Neuron (in vitro differentiated cells): Measurements from ENCODE around the gene TUBE1.

Experiments used
- H2AFZ ChIP-seq: one replicate; pipeline ENCODE4 v1.6.1; 2013; ENCODE audit warnings: low read depth, mild to moderate bottlenecking, inconsistent platforms, low read length, moderate library complexity
- H3K27me3 ChIP-seq: one replicate; pipeline ENCODE4 v1.6.1; 2013; ENCODE audit warnings: low read length; ENCODE audit not compliant: insufficient read depth
- H3K36me3 ChIP-seq: one replicate; pipeline ENCODE4 v1.6.1; 2013; ENCODE audit warnings: low read length; ENCODE audit not compliant: insufficient read depth
- H3K4me1 ChIP-seq: one replicate; pipeline ENCODE4 v1.6.1; 2013; ENCODE audit warnings: low read length; ENCODE audit not compliant: insufficient read depth
- H3K4me3 ChIP-seq: 2 replicates; pipeline ENCODE4 v1.5.1; 2013; ENCODE audit warnings: mild to moderate bottlenecking, low read length, moderate library complexity
- H3K9me3 ChIP-seq: one replicate; pipeline ENCODE4 v1.6.1; 2013; ENCODE audit warnings: low read length

The TUBE1 gene, protein sequence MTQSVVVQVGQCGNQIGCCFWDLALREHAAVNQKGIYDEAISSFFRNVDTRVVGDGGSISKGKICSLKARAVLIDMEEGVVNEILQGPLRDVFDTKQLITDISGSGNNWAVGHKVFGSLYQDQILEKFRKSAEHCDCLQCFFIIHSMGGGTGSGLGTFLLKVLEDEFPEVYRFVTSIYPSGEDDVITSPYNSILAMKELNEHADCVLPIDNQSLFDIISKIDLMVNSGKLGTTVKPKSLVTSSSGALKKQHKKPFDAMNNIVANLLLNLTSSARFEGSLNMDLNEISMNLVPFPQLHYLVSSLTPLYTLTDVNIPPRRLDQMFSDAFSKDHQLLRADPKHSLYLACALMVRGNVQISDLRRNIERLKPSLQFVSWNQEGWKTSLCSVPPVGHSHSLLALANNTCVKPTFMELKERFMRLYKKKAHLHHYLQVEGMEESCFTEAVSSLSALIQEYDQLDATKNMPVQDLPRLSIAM

DNA sequence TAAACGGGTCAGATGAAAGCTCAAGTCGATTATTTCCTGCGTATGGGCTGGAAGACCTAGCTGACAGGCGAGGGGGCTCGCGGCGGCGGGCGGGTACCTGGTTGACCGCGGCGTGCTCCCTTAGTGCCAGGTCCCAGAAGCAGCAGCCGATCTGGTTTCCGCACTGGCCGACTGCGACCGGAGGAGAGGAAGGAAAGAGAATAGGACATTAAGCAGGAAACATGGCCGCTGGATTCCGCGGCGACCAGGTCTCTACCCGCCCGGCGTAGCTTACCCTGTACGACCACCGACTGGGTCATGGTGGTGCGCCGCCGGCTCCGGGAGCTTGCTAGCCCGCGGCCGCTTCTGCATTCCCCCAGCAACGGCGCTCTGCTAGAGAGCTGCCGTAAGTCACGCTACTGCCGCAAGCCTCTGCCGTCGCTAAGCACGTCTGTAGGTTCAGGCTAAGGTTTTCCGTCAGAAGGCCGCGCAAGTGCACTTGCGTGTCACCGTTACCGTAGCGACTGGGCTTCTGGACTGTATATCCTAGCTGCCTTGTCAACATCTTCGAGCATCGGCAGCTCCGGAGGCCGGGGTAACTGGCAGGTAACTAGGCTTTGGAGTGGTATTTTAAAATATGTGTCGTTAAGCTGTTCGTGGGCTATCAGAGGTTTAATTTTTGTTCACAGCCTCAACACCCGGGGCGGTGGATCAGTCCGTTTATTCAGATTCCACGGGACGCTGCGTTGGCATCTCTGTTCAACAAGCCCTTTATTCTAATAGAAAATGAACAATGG lies at the start of gene TUBE1, which contains the start of gene FAM229B:
Gene TUBE1, minus strand, starts transcription at position 347 of the 776 bp plus-strand sequence. Its CDS starts 48 bp downstream, at position 299.
Gene FAM229B, plus strand, starts transcription at position 456 of the 776 bp plus-strand sequence. CDS start 11,693 bp downstream, outside the sequence.
- H3K4me3 ChIP-seq = peak within 1 kb of the TSS; percentile 94
- H3K27me3 ChIP-seq = no peaks in the 10 kb centered on the region
- H3K36me3 ChIP-seq = peaks cover 29% of the 10 kb centered on the region
- peaks cover 16% of the 10 kb centered on the region for H3K4me1 ChIP-seq
- H2AFZ ChIP-seq = peak within 1 kb of the TSS; percentile 73
- H3K9me3 ChIP-seq = no peaks in the 10 kb centered on the region

DNA sequence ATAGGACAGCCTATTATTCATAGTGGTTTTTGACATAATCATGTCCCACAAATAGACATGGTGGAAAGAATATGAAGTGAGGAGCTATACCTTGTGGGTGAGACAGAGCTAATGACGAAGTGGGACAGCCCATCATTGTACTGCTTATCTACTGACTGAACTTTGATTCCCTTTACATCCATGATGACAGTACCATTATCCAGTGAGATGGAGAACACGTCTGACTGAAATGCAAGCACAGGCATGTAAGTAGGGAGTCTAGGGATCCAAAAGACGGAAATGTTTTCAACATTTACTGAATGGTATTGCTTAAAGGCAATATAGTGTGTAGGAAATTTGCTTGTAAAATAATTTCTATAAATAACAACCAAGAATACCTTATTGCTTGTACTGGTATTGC lies 43.6 kb upstream of the TUBE1 start:
- H3K36me3 ChIP-seq = peaks cover 6% of the 10 kb centered on the region
- H2AFZ ChIP-seq = no peak overlapping the region
- no peaks in the 10 kb centered on the region for H3K4me1 ChIP-seq
- H3K4me3 ChIP-seq = no peak overlapping the region
- no peaks in the 10 kb centered on the region for H3K9me3 ChIP-seq
- H3K27me3 ChIP-seq = no peaks in the 10 kb centered on the region

DNA sequence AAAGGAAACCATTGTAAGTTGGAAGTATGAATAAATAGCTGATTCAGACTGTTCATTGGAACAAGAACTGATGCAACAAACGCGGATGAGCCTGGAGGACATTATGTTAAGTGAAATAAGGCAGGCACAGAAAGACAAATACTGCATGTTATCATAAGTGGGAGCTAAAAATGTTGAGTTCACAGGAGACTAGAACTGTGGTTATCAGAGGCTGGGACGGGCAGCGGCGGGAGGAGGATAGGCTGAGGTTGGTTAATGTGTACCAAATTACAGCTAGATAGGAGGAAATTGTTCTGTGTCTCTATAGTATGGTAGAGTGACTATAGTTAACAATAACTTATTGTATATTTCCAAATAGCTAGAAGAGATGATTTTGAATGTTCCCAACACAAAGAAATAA lies 40.9 kb upstream of the TUBE1 start:
- Histone ChIP-seq H3K9me3 (no peaks in the 10 kb centered on the region), H3K27me3 (no peaks in the 10 kb centered on the region), H2AFZ (no peak overlapping the region), H3K36me3 (no peaks in the 10 kb centered on the region), H3K4me3 (no peak overlapping the region), H3K4me1 (no peaks in the 10 kb centered on the region)

DNA sequence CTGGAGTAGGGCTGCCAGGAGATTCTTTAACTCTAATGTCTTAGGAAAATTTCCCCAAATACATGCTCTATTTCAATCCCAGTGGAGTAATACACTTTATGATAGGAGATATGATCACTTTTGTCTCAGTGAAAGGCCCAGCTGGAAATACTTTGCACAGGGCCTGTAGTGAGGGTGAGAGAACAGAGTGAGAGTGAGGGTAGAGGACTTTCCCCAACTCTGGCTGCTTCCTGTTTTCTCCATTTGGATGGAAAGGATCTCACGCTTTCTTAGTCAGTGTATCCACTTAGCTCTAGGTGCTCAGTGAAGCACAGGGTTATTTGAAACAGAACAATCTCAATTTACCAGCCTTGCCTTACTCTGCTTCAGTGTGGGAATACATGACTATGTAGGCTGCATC lies 36.7 kb upstream of the TUBE1 start:
- H3K4me3 ChIP-seq = no peak overlapping the region
- no peaks in the 10 kb centered on the region for H3K4me1 ChIP-seq
- no peaks in the 10 kb centered on the region for H3K9me3 ChIP-seq

DNA sequence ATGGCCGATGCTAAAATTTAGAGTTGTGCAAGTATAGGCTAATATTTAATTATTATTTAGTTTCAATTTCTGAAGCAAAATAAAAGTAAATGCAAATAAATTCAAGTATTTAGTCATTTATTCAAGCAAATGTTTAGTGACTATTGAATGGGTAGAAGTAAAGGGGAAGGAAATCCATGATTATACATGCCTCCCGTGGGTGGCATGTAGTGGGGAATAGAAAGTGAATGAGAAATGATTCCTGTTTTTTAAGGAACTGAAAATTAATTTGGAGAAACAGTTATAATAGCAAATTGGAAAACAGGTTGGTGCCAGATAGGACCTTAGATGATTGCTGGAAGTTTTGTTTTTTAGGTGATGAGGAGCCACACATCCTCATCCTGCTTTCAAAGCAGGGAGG lies 35.5 kb upstream of the TUBE1 start:
- Histone ChIP-seq H3K27me3 (no peaks in the 10 kb centered on the region), H3K9me3 (no peaks in the 10 kb centered on the region), H3K4me3 (no peak overlapping the region), H3K36me3 (no peaks in the 10 kb centered on the region), H3K4me1 (no peaks in the 10 kb centered on the region), H2AFZ (no peak overlapping the region)

More for the DNA sequence above, 36.7 kb upstream of the TUBE1 start:
- Histone ChIP-seq H3K36me3 (no peaks in the 10 kb centered on the region), H3K27me3 (no peaks in the 10 kb centered on the region), H2AFZ (no peak overlapping the region)

DNA sequence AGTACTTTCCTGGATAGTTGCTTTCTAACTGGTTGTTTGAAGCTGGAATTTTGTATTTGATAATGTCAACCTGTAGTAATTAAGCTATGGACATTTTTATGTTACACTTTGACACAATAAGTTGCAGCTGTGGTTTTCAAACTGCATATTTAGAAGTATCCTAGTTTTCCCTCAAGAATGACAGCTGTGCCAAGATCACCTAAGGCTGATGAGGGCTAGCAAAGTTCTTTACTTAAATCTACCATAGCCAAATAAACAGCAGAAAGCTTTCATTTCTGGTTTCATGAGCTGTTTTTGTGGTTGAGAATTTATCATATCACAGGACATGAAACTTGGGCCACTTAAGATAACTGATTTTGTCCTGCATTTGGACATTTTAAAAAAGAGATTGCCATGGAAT lies 30.8 kb upstream of the TUBE1 start:
- Histone ChIP-seq H3K4me3 (no peak overlapping the region), H3K4me1 (no peaks in the 10 kb centered on the region), H3K27me3 (no peaks in the 10 kb centered on the region), H2AFZ (no peak overlapping the region), H3K9me3 (no peaks in the 10 kb centered on the region), H3K36me3 (peaks cover 2% of the 10 kb centered on the region)

DNA sequence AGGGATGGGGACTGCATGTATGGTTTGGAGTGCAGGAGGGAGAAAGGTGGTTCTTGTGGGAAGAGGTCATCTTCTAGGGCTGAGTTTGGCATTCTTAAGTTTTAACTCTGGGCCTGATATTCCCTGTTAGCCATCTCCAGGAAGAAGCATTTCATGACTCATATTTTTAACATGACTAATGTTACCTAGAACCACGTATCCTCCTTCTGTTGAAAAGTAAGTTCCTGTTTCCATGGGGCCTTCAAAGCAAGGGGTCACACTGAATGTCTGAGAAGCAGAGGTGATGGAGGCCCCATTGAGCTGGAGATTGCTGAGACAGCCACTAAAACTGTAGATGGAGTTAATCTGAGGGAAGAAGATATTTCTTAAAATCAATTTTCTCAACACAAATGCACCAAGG lies 30.3 kb upstream of the TUBE1 start:
- H3K9me3 ChIP-seq = no peaks in the 10 kb centered on the region
- peaks cover 2% of the 10 kb centered on the region for H3K36me3 ChIP-seq
- no peak overlapping the region for H2AFZ ChIP-seq
- H3K4me3 ChIP-seq = no peak overlapping the region
- H3K4me1 ChIP-seq = no peaks in the 10 kb centered on the region
- no peaks in the 10 kb centered on the region for H3K27me3 ChIP-seq

DNA sequence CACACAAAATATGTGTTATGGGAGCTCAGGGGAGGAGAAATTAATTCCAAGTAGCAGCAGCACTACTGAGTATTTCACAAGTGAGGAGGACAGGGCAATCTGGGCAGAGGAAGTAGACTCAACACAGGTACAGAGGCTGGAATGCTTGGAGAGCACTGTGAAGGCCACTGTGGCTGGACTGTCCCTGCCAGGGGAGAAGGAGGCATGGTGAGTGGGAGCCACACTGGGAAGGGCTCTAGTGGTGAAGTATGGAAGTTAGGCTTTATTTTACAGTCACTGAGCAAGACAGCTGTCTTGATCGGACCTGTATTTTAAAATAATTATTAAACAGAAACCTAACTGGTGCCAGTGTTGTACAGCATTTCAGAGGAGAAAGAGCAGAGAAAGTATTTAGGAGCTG lies 28.9 kb upstream of the TUBE1 start:
- Histone ChIP-seq H2AFZ (no peak overlapping the region), H3K4me3 (no peak overlapping the region), H3K9me3 (no peaks in the 10 kb centered on the region), H3K27me3 (no peaks in the 10 kb centered on the region), H3K36me3 (peaks cover 2% of the 10 kb centered on the region), H3K4me1 (no peaks in the 10 kb centered on the region)

DNA sequence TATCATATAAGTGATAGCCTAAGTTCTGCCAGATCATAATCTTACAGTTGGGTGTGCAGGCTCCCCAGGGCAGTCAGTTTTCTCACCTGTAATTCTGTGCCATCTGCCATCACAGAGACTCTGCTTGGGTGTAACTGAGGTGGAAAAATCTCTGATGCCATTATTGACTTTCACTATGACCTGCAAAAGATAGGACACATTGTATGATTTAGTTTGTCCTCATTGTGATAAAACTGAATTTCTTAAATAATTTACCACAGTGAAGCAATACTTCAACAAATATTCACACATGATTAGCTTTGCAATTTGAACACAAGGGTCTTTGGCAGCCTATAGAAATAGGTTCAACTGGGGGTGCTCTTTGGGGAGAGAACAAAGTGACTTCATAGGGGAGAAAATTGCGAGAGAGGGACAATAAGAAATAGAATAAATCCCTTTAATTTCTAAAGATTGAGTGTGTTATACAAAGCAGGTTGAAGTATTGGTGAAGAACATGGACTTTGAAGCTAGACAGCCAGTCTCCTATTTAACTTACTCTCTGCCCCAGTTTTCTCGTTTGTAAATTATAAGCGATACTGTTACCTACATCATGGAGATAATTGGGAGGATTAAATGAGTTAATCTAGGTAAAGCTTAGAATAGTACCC lies 27.4 kb upstream of the TUBE1 start:
- H3K36me3 ChIP-seq = peaks cover 2% of the 10 kb centered on the region
- no peaks in the 10 kb centered on the region for H3K9me3 ChIP-seq
- no peak overlapping the region for H2AFZ ChIP-seq
- H3K4me3 ChIP-seq = no peak overlapping the region
- H3K4me1 ChIP-seq = peaks cover under 1% of the 10 kb centered on the region
- H3K27me3 ChIP-seq = no peaks in the 10 kb centered on the region

DNA sequence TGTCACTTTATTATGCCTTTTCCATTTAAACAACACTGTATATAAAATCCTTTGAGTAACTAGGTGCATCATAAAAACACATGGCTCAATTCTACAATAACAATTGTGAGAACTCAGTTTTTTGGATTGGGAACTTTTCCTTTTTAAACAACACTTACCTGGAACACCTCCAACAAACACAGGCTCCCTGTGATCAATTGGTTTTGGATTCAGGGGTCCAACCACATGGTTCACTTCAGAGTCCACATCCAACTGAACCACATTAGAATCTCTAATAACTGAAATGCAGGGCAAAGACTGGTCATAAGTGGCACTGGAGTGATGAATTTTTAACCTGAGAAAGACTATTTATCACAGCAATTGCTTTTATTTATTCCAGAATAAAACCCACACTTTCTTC lies 26.6 kb upstream of the TUBE1 start:
- Histone ChIP-seq H3K9me3 (no peaks in the 10 kb centered on the region), H3K4me1 (peaks cover 8% of the 10 kb centered on the region), H3K36me3 (peaks cover 2% of the 10 kb centered on the region), H3K27me3 (no peaks in the 10 kb centered on the region), H3K4me3 (no peak overlapping the region), H2AFZ (no peak overlapping the region)

DNA sequence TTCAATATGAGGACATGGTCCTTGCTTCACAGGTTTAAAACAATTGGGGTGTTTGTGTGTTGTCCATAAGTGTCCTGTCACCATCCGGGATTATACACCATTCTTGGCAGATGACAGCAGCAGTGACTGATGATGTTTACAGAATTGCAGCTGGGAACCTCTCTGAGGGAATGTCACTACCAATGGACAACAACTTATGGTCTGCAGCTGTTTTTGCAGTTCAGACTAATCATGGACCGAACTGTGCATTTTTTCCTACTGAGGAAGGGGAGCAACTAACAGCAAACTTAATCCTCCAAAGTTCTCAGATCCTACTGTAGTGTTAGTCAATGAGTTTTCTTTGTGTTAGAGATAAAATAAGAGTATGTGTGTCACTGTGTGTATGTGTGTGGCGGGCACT lies 26.1 kb upstream of the TUBE1 start:
- H2AFZ ChIP-seq = no peak overlapping the region
- H3K4me3 ChIP-seq = no peak overlapping the region
- H3K9me3 ChIP-seq = no peaks in the 10 kb centered on the region
- H3K27me3 ChIP-seq = no peaks in the 10 kb centered on the region
- peaks cover 11% of the 10 kb centered on the region for H3K4me1 ChIP-seq
- peaks cover 2% of the 10 kb centered on the region for H3K36me3 ChIP-seq

DNA sequence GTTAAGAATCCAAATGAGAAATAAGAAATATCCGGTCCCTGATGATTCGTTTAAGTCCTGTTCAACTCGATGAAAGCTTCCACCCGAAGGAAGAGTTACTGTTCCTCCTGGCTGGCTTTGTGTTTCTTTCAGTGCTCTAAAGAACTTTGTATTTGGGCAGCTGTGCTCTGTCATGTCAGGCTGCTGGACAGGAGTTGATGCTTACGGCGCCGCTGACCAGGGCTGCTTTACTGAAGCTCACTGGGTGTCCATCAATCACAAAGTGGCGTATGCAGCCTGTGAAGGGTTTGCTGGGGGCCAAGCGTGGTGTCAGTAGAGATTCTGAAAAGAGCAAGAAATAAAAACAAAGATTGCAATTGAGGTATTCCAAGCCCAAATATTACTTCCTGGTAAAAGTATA lies 22.0 kb upstream of the TUBE1 start:
- peak overlapping the region; percentile 15 for H2AFZ ChIP-seq
- no peaks in the 10 kb centered on the region for H3K27me3 ChIP-seq
- no peaks in the 10 kb centered on the region for H3K9me3 ChIP-seq
- H3K4me3 ChIP-seq = no peak overlapping the region
- peaks cover 11% of the 10 kb centered on the region for H3K4me1 ChIP-seq
- H3K36me3 ChIP-seq = no peaks in the 10 kb centered on the region

DNA sequence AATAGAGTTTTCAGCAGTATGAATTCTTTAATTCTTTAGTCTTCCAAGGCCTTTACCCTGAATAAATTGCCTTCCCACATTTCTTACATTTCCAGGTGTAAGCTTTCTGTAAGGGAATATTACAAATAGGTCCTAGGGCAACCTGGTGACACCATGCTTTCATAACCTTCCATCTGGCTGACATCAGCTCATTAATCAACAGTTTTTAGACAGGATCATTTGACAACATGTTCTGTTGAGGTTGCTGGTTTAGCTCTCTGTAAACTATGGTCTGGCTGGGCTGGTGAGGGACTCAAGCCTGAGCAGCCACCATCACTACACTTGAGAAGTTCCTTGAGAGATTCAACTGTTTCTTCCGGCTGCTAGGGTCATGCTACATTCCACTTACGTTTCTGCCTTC lies 19.3 kb upstream of the TUBE1 start:
- Histone ChIP-seq H3K36me3 (peaks cover 12% of the 10 kb centered on the region), H3K27me3 (no peaks in the 10 kb centered on the region), H3K4me1 (peaks cover 11% of the 10 kb centered on the region), H3K9me3 (no peaks in the 10 kb centered on the region), H3K4me3 (no peak overlapping the region), H2AFZ (no peak overlapping the region)
